BE2C (cell line): ENCODE measurements around the gene PADI3.

ENCODE experiments used
- DNase-seq: peaks from one replicate; pipeline ENCODE4 v3.0.0-alpha.2; 2020
- H3K27me3 ChIP-seq: fragments of 250-450 bp; sonication (Bioruptor Pico); 2 replicates; pipeline ENCODE4 v1.5.1; 2020; ENCODE audit warnings: mild to moderate bottlenecking
- H3K36me3 ChIP-seq: fragments of 250-450 bp; sonication (Bioruptor Pico); 2 replicates; pipeline ENCODE4 v1.5.1; 2020; ENCODE audit warnings: mild to moderate bottlenecking
- H3K4me1 ChIP-seq: fragments of 250-450 bp; sonication (Bioruptor Pico); 2 replicates; pipeline ENCODE4 v1.5.1; 2020
- H3K4me3 ChIP-seq: 2 replicates; pipeline ENCODE4 v1.5.1; 2011; ENCODE audit warnings: low read depth, low read length
- H3K9me3 ChIP-seq: fragments of 250-450 bp; sonication (Bioruptor Pico); 2 replicates; pipeline ENCODE4 v1.5.1; 2020
- CTCF ChIP-seq: IDR thresholded peaks from 2 replicates; pipeline ENCODE4 v1.5.1; 2012; ENCODE audit warnings: mild to moderate bottlenecking, low read depth, low read length

The PADI3 gene

GRCh38 chr1:17313530-17314309 is 64.8 kb downstream of the PADI3 start:
- H3K4me3 ChIP-seq = no peak overlapping the region
- H3K36me3 ChIP-seq = no peaks in the 10 kb centered on the region
- no peak for DNase-seq
- no peak for TF ChIP-seq CTCF
- H3K27me3 ChIP-seq = no peaks in the 10 kb centered on the region
- no peaks in the 10 kb centered on the region for H3K4me1 ChIP-seq
- H3K9me3 ChIP-seq = no peaks in the 10 kb centered on the region

GRCh38 chr1:17314491-17314971 is 65.6 kb downstream of the PADI3 start:
- no peak overlapping the region for H3K4me3 ChIP-seq
- no peaks in the 10 kb centered on the region for H3K36me3 ChIP-seq
- no peak for TF ChIP-seq CTCF
- DNase-seq = no peak
- no peaks in the 10 kb centered on the region for H3K4me1 ChIP-seq
- no peaks in the 10 kb centered on the region for H3K9me3 ChIP-seq
- H3K27me3 ChIP-seq = no peaks in the 10 kb centered on the region

- H3K4me1 ChIP-seq = no peaks in the 10 kb centered on the region
- no peak for TF ChIP-seq CTCF
- H3K27me3 ChIP-seq = no peaks in the 10 kb centered on the region
- no peaks in the 10 kb centered on the region for H3K9me3 ChIP-seq
- no peak for DNase-seq
- no peak overlapping the region for H3K4me3 ChIP-seq
- no peaks in the 10 kb centered on the region for H3K36me3 ChIP-seq
Measured at GRCh38 chr1:17315542-17316130, 66.7 kb downstream of the PADI3 start.

GRCh38 chr1:17316704-17317103 is 67.8 kb downstream of the PADI3 start:
- Histone ChIP-seq H3K4me1 (no peaks in the 10 kb centered on the region), H3K9me3 (no peaks in the 10 kb centered on the region), H3K36me3 (no peaks in the 10 kb centered on the region), H3K4me3 (no peak overlapping the region), H3K27me3 (no peaks in the 10 kb centered on the region)
- DNase-seq = no peak
- TF ChIP-seq CTCF = no peak

- Histone ChIP-seq H3K4me3 (no peak overlapping the region), H3K4me1 (no peaks in the 10 kb centered on the region), H3K9me3 (no peaks in the 10 kb centered on the region), H3K27me3 (no peaks in the 10 kb centered on the region), H3K36me3 (no peaks in the 10 kb centered on the region)
- no peak for DNase-seq
- no peak for TF ChIP-seq CTCF
Measured at GRCh38 chr1:17318262-17318661, 69.4 kb downstream of the PADI3 start.
